SKM-1 treated with dmso at 0.1 percent for 144 hours (cell line): ENCODE results near the gene ODAD4.

Experiments used
- DNase-seq: peaks from one replicate; lab custom pipeline; 2025; ENCODE audit not compliant: unreplicated experiment; lab: John Stamatoyannopoulos, UW

The ODAD4 gene

GRCh38 chr17:41930009-41930832 is at the start of gene ODAD4:
TSS of gene ODAD4 (plus strand) at chr17:41930617. CDS start at chr17:41930724, 107 bp downstream.
- peak; percentile 98 for DNase-seq

DNA sequence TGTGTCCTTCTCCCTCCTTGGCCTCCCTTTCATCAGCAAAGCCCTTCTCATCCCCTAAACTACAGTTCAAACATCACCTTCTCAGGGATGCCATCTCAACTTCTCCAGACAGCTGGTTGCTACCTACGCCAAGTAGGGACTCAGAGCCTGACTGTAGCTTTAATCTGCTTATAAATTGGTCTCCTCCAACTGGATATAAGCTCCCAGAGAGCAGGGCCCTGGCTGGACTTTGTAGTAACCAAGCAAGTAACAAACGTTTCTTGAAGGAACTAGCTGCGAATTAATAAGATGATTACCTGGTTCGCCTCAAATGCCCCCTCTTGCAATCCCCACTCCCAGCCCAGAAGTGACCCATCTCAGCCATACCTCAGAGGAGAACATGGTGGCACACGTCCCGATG is 47.7 kb upstream of the ODAD4 start:
- DNase-seq, result no peak

GRCh38 chr17:41885733-41886132 is 44.7 kb upstream of the ODAD4 start:
- DNase-seq, result no peak

GRCh38 chr17:41888332-41888965 is 42.0 kb upstream of the ODAD4 start:
- DNase-seq, result no peak

- no peak for DNase-seq
Measured at GRCh38 chr17:41891135-41892020, 39.0 kb upstream of the ODAD4 start.

DNA sequence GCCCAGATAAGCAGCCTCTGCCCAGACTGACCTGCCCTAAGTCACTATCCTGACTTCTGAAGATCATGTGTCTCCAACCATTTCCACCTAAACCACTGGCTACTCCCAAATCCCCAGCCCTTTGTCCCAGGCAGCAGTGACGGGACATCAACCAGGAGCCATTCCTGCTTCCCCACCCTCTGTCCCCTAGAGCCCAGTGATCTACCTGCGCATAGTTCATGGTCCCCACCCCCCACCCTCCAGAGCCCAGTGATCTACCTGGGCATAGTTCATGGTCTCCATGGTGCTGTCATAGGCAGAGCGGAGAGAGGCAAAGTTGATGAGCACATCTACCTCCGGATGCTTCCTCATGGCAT is 38.4 kb upstream of the ODAD4 start:
- no peak for DNase-seq

DNA sequence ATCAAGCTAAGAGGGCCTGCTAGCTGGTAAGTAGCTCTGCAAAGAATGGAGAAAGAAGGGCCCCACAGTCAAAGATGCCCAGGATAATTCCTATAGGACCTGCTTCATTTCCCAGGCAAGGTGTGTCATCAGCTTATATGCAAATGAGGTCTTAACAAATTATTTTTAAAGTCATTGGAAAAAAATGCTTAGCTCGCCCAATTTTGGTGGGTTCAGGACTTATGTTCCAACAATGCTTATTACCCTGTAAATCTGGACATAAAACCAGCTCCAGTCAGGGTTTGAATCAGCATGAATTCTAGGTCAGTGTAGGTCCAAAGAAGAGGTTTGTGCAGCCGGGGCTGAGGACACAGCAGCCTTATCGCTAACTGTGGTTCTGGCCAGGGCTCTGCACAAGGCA is 37.0 kb upstream of the ODAD4 start:
- DNase-seq, result no peak

DNA sequence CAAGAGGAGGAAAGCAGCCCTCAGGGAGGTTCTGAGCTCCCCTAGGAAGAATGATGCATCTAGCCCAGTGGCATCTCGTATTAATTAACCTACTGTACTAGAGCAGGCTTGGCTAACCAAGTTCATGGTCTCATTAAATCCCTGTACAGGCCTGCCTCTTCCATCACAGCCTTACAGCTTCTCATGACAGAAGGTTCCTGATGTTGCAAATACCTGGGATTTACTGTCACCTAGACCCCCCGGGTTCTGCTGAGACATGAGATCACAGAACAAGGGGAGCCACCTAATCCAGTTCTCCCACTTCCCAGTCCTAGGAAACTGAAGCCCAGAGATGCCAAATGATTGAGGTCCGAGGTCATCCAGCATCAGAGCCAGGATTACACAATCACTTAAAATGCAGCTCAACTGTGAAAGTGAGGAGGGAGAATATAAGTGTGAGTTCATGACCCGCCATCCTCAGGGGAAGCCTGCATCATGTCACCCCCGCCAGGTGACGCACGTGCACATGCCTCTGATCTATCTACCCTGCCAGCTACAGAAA is 35.6 kb upstream of the ODAD4 start:
- no peak for DNase-seq

DNA sequence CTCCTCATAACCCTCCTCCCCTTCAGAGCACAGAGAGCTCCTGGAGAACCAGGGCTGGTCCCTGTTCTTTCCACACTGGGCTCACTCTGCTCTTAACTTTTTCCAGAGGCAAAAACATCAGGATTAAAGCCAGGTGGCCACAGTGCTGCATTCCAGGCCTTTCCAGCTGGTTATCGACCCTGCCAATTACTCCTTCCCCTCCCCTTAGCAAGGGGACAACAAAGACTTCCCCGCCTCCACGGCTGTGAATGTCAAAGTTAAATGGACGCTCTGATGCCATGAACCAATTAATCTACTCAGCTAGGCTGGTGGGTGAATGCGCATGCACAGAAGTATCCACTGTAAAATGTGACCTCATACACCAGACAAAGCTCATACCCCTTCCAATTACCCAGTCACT is 34.8 kb upstream of the ODAD4 start:
- DNase-seq, result no peak

GRCh38 chr17:41896726-41897125 is 33.7 kb upstream of the ODAD4 start:
- DNase-seq, result no peak

GRCh38 chr17:41901646-41902045 is 28.8 kb upstream of the ODAD4 start:
- no peak for DNase-seq

GRCh38 chr17:41904242-41904841 is 26.1 kb upstream of the ODAD4 start:
- DNase-seq, result no peak

- no peak for DNase-seq
Measured at GRCh38 chr17:41905172-41905571, 25.2 kb upstream of the ODAD4 start.

DNA sequence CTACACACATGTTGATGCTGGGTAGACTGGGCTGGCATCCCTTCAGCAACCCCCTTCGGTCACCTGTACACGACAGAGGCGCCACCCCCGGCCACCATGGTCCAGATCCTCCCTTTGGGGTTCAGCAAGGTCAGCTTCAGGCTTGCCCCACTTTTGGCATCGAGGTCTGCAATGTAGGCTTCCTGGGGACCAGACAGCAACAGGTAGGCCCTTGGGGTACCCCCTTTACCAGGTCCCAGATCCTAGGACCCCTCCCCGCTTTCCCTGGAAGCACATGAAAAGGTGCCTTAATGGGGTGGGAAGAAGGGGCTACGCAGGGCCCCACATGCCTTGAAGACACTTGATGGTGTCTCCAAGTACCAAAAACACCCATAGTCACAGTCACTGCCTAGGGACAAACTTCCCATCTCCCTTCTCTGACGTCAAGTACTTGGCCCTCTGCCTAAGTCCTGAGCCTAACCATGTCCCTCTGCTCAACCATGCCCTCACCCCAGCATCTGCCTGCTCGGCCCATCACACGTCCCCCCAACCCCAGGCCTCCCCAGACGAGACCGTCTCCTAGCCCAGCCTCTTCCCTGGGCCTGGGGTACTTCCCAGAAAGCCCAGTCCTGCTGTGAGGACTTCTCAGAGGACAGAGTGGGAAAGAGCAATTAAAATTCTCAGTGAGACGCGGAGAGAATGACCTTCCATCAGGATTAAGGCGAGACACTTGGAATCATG is 23.8 kb upstream of the ODAD4 start:
- no peak for DNase-seq

DNA sequence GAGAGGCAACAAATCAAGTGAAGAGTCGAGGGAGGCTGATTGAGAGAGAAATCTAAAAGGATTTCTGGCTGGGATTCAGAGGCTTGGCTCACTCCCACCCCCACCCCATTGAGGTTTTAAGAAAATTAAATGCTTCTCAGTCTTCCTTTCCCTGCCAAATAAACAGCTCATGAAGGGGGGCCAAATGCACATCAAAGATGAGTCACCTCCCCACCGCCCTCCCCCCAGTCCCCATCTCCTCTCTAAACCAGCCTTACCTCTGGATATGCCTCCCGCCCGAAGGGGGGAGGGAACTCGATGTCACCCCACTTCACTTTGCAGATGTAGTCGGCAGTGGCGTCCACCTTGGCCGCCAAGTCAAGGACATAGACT is 23.2 kb upstream of the ODAD4 start:
- DNase-seq, result no peak

GRCh38 chr17:41907633-41908539 is 22.5 kb upstream of the ODAD4 start:
- no peak for DNase-seq

- DNase-seq, result no peak
Measured at GRCh38 chr17:41909088-41909487, 21.3 kb upstream of the ODAD4 start.

GRCh38 chr17:41910701-41911391 is 19.6 kb upstream of the ODAD4 start:
- no peak for DNase-seq

DNA sequence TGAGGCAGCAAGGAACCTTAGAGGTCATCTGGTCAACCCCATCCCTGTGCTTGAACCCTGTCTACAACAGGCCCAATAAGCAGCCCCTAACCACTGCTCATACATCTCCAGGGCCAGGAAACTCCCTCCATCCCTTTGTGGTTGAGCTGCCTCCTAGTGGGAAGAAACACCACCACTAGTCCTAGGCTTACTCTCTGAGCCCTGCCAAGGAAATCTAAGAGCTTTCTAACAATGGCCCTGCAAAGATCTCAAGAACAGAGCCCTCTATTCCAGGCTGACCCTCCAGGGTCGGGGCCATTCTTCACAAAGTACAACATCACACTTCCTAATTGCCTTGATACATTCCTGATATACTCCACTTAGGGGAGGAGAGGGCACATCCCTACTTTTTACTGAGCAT is 17.5 kb upstream of the ODAD4 start:
- no peak for DNase-seq
